SK-N-SH (cell line): ENCODE data around the gene ABCD1. TPM values are rescaled to one million over a fixed set of nuclear protein-coding genes. Genes with fewer than 3 reads are reported as not detected.

ENCODE experiments used
- CTCF ChIA-PET: fragments of 300-600, 350-600 bp; formaldehyde crosslinking; extraction: SDS; loops from one replicate; lab custom pipeline; 2021; lab: Yijun Ruan, JAX
- POLR2A ChIA-PET: fragments of 350-600 bp; sonication (Branson Sonifier 250); formaldehyde crosslinking; extraction: SDS; loops from one replicate; lab custom pipeline; 2020; ENCODE audit warnings: antibody characterized with exemption, inconsistent platforms; lab: Yijun Ruan, JAX
- DNase-seq: peaks from one replicate; pipeline ENCODE4 v3.0.0; 2012
- H2AFZ ChIP-seq: fragments of 200-600 bp; sonication (generic); 2 replicates; pipeline ENCODE4 v1.8.1; 2016; ENCODE audit warnings: antibody characterized with exemption, mild to moderate bottlenecking, low read depth
- H3F3A ChIP-seq: fragments of 200-600 bp; sonication (generic); replicated peaks from 2 replicates; pipeline ENCODE3; 2016; ENCODE audit warnings: antibody characterized with exemption, mild to moderate bottlenecking; ENCODE audit not compliant: insufficient read depth
- H3K27ac ChIP-seq, 2 experiments: fragments of 200-500 bp in 1 of 2; fragments of 200-600 bp in 1 of 2; sonication (Bioruptor generic) in 1 of 2; sonication (generic), shearing (Covaris generic) in 1 of 2; 2 replicates each; pipeline versions ENCODE4 v1.5.1 to v1.6.1; 2014 to 2016; ENCODE audit warnings: low read depth in 2 of 2, inconsistent platforms in 1 of 2, low read length in 1 of 2, mild to moderate bottlenecking in 1 of 2, mixed read lengths in 1 of 2
- H3K27me3 ChIP-seq: fragments of 200-600 bp; sonication (generic), shearing (Covaris generic); 2 replicates; pipeline ENCODE4 v1.6.1; 2016; ENCODE audit warnings: mixed run types; ENCODE audit not compliant: insufficient read depth
- H3K36me3 ChIP-seq, 2 experiments: fragments of 200-500 bp in 1 of 2; fragments of 200-600 bp in 1 of 2; sonication (Bioruptor generic) in 1 of 2; sonication (generic) in 1 of 2; replicated peaks in 1 of 2; 2 replicates each; pipeline versions ENCODE3 to v1.5.1; 2014 to 2016; ENCODE audit warnings: low read length in 1 of 2, mild to moderate bottlenecking in 1 of 2; ENCODE audit not compliant: insufficient read depth in 2 of 2, control insufficient read depth in 1 of 2
- H3K4me1 ChIP-seq, 2 experiments: fragments of 200-500 bp in 1 of 2; fragments of 200-600 bp in 1 of 2; sonication (Bioruptor generic) in 1 of 2; sonication (generic), shearing (Covaris generic) in 1 of 2; 2 replicates each; pipeline versions ENCODE4 v1.5.1 to v1.6.1; 2014 to 2016; ENCODE audit warnings: low read depth in 1 of 2, low read length in 1 of 2, mixed run types in 1 of 2; ENCODE audit not compliant: insufficient read depth in 2 of 2, control insufficient read depth in 1 of 2
- H3K4me2 ChIP-seq: fragments of 200-600 bp; sonication (generic), shearing (Covaris generic); 2 replicates; pipeline ENCODE4 v1.6.1; 2017; ENCODE audit warnings: mixed run types
- H3K4me3 ChIP-seq, 2 experiments: fragments of 200-500 bp in 1 of 2; fragments of 200-600 bp in 1 of 2; sonication (Bioruptor generic) in 1 of 2; sonication (generic), shearing (Covaris generic) in 1 of 2; 2 replicates each; pipeline versions ENCODE4 v1.5.1 to v1.8.1; 2014 to 2016; ENCODE audit warnings: low read depth in 2 of 2, inconsistent platforms in 1 of 2, low read length in 1 of 2, mild to moderate bottlenecking in 1 of 2, mixed read lengths in 1 of 2, moderate library complexity in 1 of 2
- H3K79me2 ChIP-seq: fragments of 200-600 bp; sonication (generic); 2 replicates; pipeline ENCODE4 v1.8.1; 2017; ENCODE audit warnings: mild to moderate bottlenecking; ENCODE audit not compliant: insufficient read depth
- H3K9ac ChIP-seq: fragments of 200-600 bp; sonication (generic); 2 replicates; pipeline ENCODE4 v1.6.1; 2017; ENCODE audit warnings: mixed run types
- H3K9me2 ChIP-seq: fragments of 200-600 bp; sonication (generic); 2 replicates; pipeline ENCODE4 v1.6.1; 2017; ENCODE audit warnings: mixed run types
- H3K9me3 ChIP-seq: fragments of 200-600 bp; sonication (generic); 2 replicates; pipeline ENCODE4 v1.6.1; 2017; ENCODE audit warnings: mixed run types, mild to moderate bottlenecking, moderate library complexity
- H4K20me1 ChIP-seq: fragments of 200-600 bp; sonication (generic); 2 replicates; pipeline ENCODE4 v1.6.1; 2017; ENCODE audit warnings: mild to moderate bottlenecking, mixed run types; ENCODE audit not compliant: insufficient read depth
- ELF1 ChIP-seq: IDR thresholded peaks from 2 replicates; pipeline ENCODE4 v1.4.0; 2012
- EP300 ChIP-seq, 2 experiments: IDR thresholded peaks; 2 replicates each; pipeline versions ENCODE4 v1.4.0 to v1.6.1; 2012; ENCODE audit warnings: borderline replicate concordance in 1 of 2, low read depth in 1 of 2, low read length in 1 of 2
- EZH2phosphoT487 ChIP-seq: fragments of 200-600 bp; sonication (generic); IDR thresholded peaks from 2 replicates; pipeline ENCODE4 v1.6.1; 2017; ENCODE audit warnings: low read depth, mixed run types, mild to moderate bottlenecking, antibody characterized with exemption, moderate library complexity, borderline replicate concordance
- FOSL2 ChIP-seq: IDR thresholded peaks from 2 replicates; pipeline ENCODE4 v1.4.0; 2012; ENCODE audit warnings: low read depth, mild to moderate bottlenecking, moderate library complexity, borderline replicate concordance
- FOXM1 ChIP-seq: IDR thresholded peaks from 2 replicates; pipeline ENCODE4 v1.4.0; 2012; ENCODE audit warnings: low read depth, mild to moderate bottlenecking
- GATA2 ChIP-seq: sonication (generic); formaldehyde crosslinking; IDR thresholded peaks from 2 replicates; pipeline ENCODE4 v1.5.0; 2020; ENCODE audit warnings: mild to moderate bottlenecking, missing genetic modification reagents
- JUND ChIP-seq: IDR thresholded peaks from 2 replicates; pipeline ENCODE4 v1.4.0; 2012
- MEF2A ChIP-seq: IDR thresholded peaks from 2 replicates; pipeline ENCODE4 v1.4.0; 2012; ENCODE audit warnings: low read depth, borderline replicate concordance
- MXI1 ChIP-seq: IDR thresholded peaks from 2 replicates; pipeline ENCODE4 v1.6.1; 2012; ENCODE audit warnings: mild to moderate bottlenecking, low read depth, low read length, improper control_type of control experiment
- POLR2AphosphoS5 ChIP-seq: IDR thresholded peaks from 2 replicates; pipeline ENCODE4 v1.6.1; 2012; ENCODE audit warnings: low read depth, low read length
- RAD21 ChIP-seq: IDR thresholded peaks from 2 replicates; pipeline ENCODE4 v1.6.1; 2012; ENCODE audit warnings: mild to moderate bottlenecking, low read length
- RCOR1 ChIP-seq: fragments of 150-350 bp; IDR thresholded peaks from 2 replicates; pipeline ENCODE4 v1.6.1; 2017; ENCODE audit warnings: antibody characterized with exemption, low read length
- RFX5 ChIP-seq: IDR thresholded peaks from 2 replicates; pipeline ENCODE4 v1.6.1; 2012; ENCODE audit warnings: mild to moderate bottlenecking, improper control_type of control experiment, low read length
- RXRA ChIP-seq: IDR thresholded peaks from 2 replicates; pipeline ENCODE4 v1.4.0; 2012; ENCODE audit warnings: low read depth, mild to moderate bottlenecking, borderline replicate concordance
- SIN3A ChIP-seq: IDR thresholded peaks from 2 replicates; pipeline ENCODE4 v1.6.1; 2012; ENCODE audit warnings: low read depth, mild to moderate bottlenecking, low read length, moderate library complexity, borderline replicate concordance
- TCF12 ChIP-seq: IDR thresholded peaks from 2 replicates; pipeline ENCODE4 v1.4.0; 2012
- WGBS: methylation state at CpG from one replicate; pipeline ENCODE4 v1.1.6; 2017; ENCODE audit warnings: low lambda C conversion rate; 5-methylcytosine and 5-hydroxymethylcytosine counted together
- polyA plus RNA-seq, 3 experiments: library from polyadenylated mRNA; depleted of rRNA; stranded (reverse); fragments of >200 nt; gene quantifications; 2 replicates each; pipeline ENCODE4 v1.2.3, GENCODE V29; 2012
- TF ChIP-seq, protein P1 (sequence below): fragments of 150-350 bp; IDR thresholded peaks from 2 replicates; pipeline ENCODE4 v1.6.1; 2016; ENCODE audit warnings: mild to moderate bottlenecking, low read depth, low read length
- TF ChIP-seq, protein P2 (sequence below): fragments of 150-350 bp; IDR thresholded peaks from 2 replicates; pipeline ENCODE4 v1.6.1; 2017; ENCODE audit warnings: antibody characterized with exemption, low read length, low read depth, borderline replicate concordance
- TF ChIP-seq, protein P3 (sequence below): fragments of 200-600 bp; sonication (generic); IDR thresholded peaks from 2 replicates; pipeline ENCODE4 v1.6.1; 2017; ENCODE audit warnings: antibody characterized with exemption, mild to moderate bottlenecking, moderate library complexity
- TF ChIP-seq, protein P4 (sequence below): IDR thresholded peaks from 2 replicates; pipeline ENCODE4 v1.4.0; 2012; ENCODE audit warnings: low read depth, borderline replicate concordance

ABCD1 gene
- polyA plus RNA-seq, 1 of the 3 experiments (the other 2 are of a cell fraction), result 7.9 TPM

DNA sequence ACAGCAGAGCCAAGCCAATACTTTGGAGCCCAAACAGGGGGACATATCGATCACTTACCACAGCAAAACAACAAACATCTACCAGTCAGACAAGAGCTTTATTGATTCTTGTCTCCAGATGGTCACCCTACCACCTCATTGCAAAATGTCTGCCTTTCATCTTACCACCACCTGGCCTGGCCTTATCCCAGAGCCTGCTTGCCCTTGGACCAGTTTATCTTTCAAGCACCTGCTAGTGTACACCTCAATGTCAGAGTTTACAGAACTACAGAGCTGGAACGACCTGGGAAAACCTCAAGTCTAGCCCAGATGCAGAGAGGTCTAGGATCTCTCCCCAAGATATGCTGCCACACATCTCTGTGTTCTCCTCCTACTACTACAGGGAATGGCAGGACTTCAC, 5.0 kb upstream of the ABCD1 start:
- Histone ChIP-seq H3K79me2 (peaks cover 59% of the 10 kb centered on the region), H3K27me3 (no peaks in the 10 kb centered on the region; the same call in 1 of the 2 replicates), H4K20me1 (peaks cover 33% of the 10 kb centered on the region), H3F3A (no peaks in the 10 kb centered on the region), H3K4me2 (no peak overlapping the region), H3K9me2 (no peaks in the 10 kb centered on the region), H3K36me3 (peaks cover 8 to 33% of the 10 kb centered on the region in 2 experiments), H3K4me1 (peaks cover 0 to 7% of the 10 kb centered on the region in 2 experiments; a peak in 1 of 4 replicates), H3K9me3 (no peaks in the 10 kb centered on the region), H2AFZ (no peak overlapping the region), H3K27ac (no peak overlapping the region), H3K4me3 (no peak overlapping the region), H3K9ac (no peak overlapping the region)
- TF ChIP-seq MEF2A, result no peak
- TF ChIP-seq EP300 (IDR thresholded peaks at IDR 0.05; ENCODE audit: borderline replicate concordance in 1 of 2, low read depth in 1 of 2, low read length in 1 of 2), result no peak
- TF ChIP-seq RAD21, result no peak
- TF ChIP-seq SIN3A, result no peak
- TF ChIP-seq, protein P1, sequence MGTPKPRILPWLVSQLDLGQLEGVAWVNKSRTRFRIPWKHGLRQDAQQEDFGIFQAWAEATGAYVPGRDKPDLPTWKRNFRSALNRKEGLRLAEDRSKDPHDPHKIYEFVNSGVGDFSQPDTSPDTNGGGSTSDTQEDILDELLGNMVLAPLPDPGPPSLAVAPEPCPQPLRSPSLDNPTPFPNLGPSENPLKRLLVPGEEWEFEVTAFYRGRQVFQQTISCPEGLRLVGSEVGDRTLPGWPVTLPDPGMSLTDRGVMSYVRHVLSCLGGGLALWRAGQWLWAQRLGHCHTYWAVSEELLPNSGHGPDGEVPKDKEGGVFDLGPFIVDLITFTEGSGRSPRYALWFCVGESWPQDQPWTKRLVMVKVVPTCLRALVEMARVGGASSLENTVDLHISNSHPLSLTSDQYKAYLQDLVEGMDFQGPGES, result no peak
- TF ChIP-seq, protein P2, sequence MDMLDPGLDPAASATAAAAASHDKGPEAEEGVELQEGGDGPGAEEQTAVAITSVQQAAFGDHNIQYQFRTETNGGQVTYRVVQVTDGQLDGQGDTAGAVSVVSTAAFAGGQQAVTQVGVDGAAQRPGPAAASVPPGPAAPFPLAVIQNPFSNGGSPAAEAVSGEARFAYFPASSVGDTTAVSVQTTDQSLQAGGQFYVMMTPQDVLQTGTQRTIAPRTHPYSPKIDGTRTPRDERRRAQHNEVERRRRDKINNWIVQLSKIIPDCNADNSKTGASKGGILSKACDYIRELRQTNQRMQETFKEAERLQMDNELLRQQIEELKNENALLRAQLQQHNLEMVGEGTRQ, result no peak
- no peak for TF ChIP-seq JUND
- no peak for TF ChIP-seq RXRA
- no peak for TF ChIP-seq RCOR1
- TF ChIP-seq ELF1, result no peak
- TF ChIP-seq GATA2 (CRISPR knock-in tag), result no peak
- no peak for TF ChIP-seq FOXM1
- TF ChIP-seq EZH2phosphoT487, result no peak
- no peak for TF ChIP-seq MXI1
- ChIA-PET CTCF (interaction anchor here (0.8 to 1.7 kb wide), 3 partner anchors 11 to 165 kb away, joined by 3 to 11 read pairs (median 5); no protein-coding TSS in a partner anchor), POLR2A (no interaction called here)
- DNase-seq, result no peak
- 13% methylated on average over 1 of the region's 2 CpGs for WGBS

DNA sequence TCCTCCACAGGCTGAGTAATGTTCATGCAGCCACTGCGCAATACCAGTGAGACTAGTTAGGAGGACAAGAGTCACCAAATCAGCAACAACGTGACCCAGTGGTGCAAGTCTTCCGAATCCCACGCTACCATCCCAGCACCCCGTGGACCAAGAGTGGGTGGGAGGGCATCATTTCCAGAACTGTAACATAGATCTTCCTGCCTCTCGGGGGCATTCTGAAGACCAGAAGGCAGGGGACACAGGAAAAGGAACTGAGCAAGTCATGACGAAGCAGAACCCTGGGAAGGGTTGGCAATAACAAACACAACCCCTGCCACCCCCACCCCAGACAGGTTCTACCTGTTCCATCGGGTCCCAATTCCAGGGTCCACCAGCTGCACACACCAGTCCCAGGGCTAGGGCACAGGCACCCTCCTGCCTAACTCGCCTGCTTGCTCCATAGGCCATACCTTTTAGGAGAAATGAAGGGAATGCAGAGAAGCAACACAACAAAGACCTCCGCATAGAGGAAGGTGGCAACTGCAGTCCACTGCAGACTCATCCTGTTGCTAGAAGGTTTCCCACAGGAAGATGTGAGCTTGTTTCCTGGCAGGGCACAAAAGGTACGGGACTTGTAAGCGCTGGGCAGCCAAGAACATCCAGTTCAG, 1.8 kb upstream of the ABCD1 start:
- H3K36me3 ChIP-seq, result peaks cover 8 to 26% of the 10 kb centered on the region in 2 experiments
- no peaks in the 10 kb centered on the region for H3K9me3 ChIP-seq
- peak overlapping the region; percentile 76 for H3K9ac ChIP-seq
- peak overlapping the region; percentile 76 for H3K27ac ChIP-seq
- CTCF ChIA-PET, result interaction anchor here (1.1 kb wide), 1 partner anchor 14 kb away, joined by 4 read pairs; no protein-coding TSS in a partner anchor
- H4K20me1 ChIP-seq, result peaks cover 33% of the 10 kb centered on the region
- H3K79me2 ChIP-seq, result peaks cover 49% of the 10 kb centered on the region
- peak overlapping the region; percentile 84 for H3K4me2 ChIP-seq
- H3K4me1 ChIP-seq, result peaks cover 7 to 36% of the 10 kb centered on the region in 2 experiments; a peak in 3 of 4 replicates
- peak overlapping the region; percentile 63 to 64 for H3K4me3 ChIP-seq
- TF ChIP-seq ELF1, result no peak
- no peak for TF ChIP-seq TCF12
- TF ChIP-seq POLR2AphosphoS5, result no peak
- TF ChIP-seq RFX5, result no peak
- TF ChIP-seq, protein P3, sequence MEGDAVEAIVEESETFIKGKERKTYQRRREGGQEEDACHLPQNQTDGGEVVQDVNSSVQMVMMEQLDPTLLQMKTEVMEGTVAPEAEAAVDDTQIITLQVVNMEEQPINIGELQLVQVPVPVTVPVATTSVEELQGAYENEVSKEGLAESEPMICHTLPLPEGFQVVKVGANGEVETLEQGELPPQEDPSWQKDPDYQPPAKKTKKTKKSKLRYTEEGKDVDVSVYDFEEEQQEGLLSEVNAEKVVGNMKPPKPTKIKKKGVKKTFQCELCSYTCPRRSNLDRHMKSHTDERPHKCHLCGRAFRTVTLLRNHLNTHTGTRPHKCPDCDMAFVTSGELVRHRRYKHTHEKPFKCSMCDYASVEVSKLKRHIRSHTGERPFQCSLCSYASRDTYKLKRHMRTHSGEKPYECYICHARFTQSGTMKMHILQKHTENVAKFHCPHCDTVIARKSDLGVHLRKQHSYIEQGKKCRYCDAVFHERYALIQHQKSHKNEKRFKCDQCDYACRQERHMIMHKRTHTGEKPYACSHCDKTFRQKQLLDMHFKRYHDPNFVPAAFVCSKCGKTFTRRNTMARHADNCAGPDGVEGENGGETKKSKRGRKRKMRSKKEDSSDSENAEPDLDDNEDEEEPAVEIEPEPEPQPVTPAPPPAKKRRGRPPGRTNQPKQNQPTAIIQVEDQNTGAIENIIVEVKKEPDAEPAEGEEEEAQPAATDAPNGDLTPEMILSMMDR, result no peak
- TF ChIP-seq FOSL2, result no peak
- TF ChIP-seq JUND, result no peak
- TF ChIP-seq GATA2 (CRISPR knock-in tag), result no peak
- TF ChIP-seq RXRA, result no peak
- TF ChIP-seq, protein P4, sequence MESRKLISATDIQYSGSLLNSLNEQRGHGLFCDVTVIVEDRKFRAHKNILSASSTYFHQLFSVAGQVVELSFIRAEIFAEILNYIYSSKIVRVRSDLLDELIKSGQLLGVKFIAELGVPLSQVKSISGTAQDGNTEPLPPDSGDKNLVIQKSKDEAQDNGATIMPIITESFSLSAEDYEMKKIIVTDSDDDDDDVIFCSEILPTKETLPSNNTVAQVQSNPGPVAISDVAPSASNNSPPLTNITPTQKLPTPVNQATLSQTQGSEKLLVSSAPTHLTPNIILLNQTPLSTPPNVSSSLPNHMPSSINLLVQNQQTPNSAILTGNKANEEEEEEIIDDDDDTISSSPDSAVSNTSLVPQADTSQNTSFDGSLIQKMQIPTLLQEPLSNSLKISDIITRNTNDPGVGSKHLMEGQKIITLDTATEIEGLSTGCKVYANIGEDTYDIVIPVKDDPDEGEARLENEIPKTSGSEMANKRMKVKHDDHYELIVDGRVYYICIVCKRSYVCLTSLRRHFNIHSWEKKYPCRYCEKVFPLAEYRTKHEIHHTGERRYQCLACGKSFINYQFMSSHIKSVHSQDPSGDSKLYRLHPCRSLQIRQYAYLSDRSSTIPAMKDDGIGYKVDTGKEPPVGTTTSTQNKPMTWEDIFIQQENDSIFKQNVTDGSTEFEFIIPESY, result no peak
- TF ChIP-seq MEF2A, result no peak
- no peak for DNase-seq
- no peaks in the 10 kb centered on the region for H3F3A ChIP-seq
- H3K9me2 ChIP-seq, result no peaks in the 10 kb centered on the region
- H2AFZ ChIP-seq, result no peak overlapping the region
- POLR2A ChIA-PET, result no interaction called here
- no peaks in the 10 kb centered on the region; the same call in 1 of the 2 replicates for H3K27me3 ChIP-seq
- WGBS, result 22% methylated on average over 12 of the region's 12 CpGs
